ENCODE data around the gene DVL2.

The DVL2 gene

GRCh38 chr17:7228920-7229319 lies 5.4 kb downstream of the DVL2 start:
- Histone ChIP-seq H3K9ac (no peak overlapping the region), H3K36me3 (ENCODE audit: insufficient read depth) (no peaks in the 10 kb centered on the region), H3K27me3 (ENCODE audit: insufficient read depth, low read depth) (no peaks in the 10 kb centered on the region), H3K79me2 (ENCODE audit: insufficient read depth, low read depth) (no peaks in the 10 kb centered on the region), H4K20me1 (ENCODE audit: insufficient read depth) (no peaks in the 10 kb centered on the region), H3K4me1 (ENCODE audit: low read depth, poor library complexity, severe bottlenecking) (no peaks in the 10 kb centered on the region), H3K4me3 (IDR thresholded peaks at IDR 0.05; ENCODE audit: insufficient read depth, low read depth, low read length) (no peak overlapping the region), H2AFZ (ENCODE audit: low read depth) (no peak overlapping the region), H3K27ac (no peak overlapping the region), H3K4me2 (no peak overlapping the region)
- TF ChIP-seq CTCF (conservative IDR thresholded peaks at IDR 0.05; ENCODE audit: low read depth, low read length): no peak

GRCh38 chr17:7226721-7227710 lies 7.3 kb downstream of the DVL2 start:
- no peak overlapping the region for H3K4me2 ChIP-seq
- no peaks in the 10 kb centered on the region for H3K79me2 ChIP-seq (ENCODE audit: insufficient read depth, low read depth)
- H3K4me3 ChIP-seq (IDR thresholded peaks at IDR 0.05; ENCODE audit: insufficient read depth, low read depth, low read length): no peak overlapping the region
- no peaks in the 10 kb centered on the region for H3K4me1 ChIP-seq (ENCODE audit: low read depth, poor library complexity, severe bottlenecking)
- TF ChIP-seq CTCF (conservative IDR thresholded peaks at IDR 0.05; ENCODE audit: low read depth, low read length): no peak
- H3K27me3 ChIP-seq (ENCODE audit: insufficient read depth, low read depth): no peaks in the 10 kb centered on the region
- no peaks in the 10 kb centered on the region for H4K20me1 ChIP-seq (ENCODE audit: insufficient read depth)
- H3K9ac ChIP-seq: no peak overlapping the region
- no peak overlapping the region for H2AFZ ChIP-seq (ENCODE audit: low read depth)
- no peaks in the 10 kb centered on the region for H3K36me3 ChIP-seq (ENCODE audit: insufficient read depth)
- H3K27ac ChIP-seq: no peak overlapping the region

GRCh38 chr17:7225711-7226331 lies 8.5 kb downstream of the DVL2 start:
- H4K20me1 ChIP-seq (ENCODE audit: insufficient read depth): no peaks in the 10 kb centered on the region
- H3K27me3 ChIP-seq (ENCODE audit: insufficient read depth, low read depth): no peaks in the 10 kb centered on the region
- no peak for TF ChIP-seq CTCF (conservative IDR thresholded peaks at IDR 0.05; ENCODE audit: low read depth, low read length)
- no peak overlapping the region for H2AFZ ChIP-seq (ENCODE audit: low read depth)
- no peaks in the 10 kb centered on the region for H3K79me2 ChIP-seq (ENCODE audit: insufficient read depth, low read depth)
- H3K36me3 ChIP-seq (ENCODE audit: insufficient read depth): no peaks in the 10 kb centered on the region
- H3K4me3 ChIP-seq (IDR thresholded peaks at IDR 0.05; ENCODE audit: insufficient read depth, low read depth, low read length): no peak overlapping the region
- no peak overlapping the region for H3K9ac ChIP-seq
- no peak overlapping the region for H3K4me2 ChIP-seq
- H3K27ac ChIP-seq: no peak overlapping the region
- no peaks in the 10 kb centered on the region for H3K4me1 ChIP-seq (ENCODE audit: low read depth, poor library complexity, severe bottlenecking)

GRCh38 chr17:7224661-7225111 lies 9.6 kb downstream of the DVL2 start:
- Histone ChIP-seq H4K20me1 (ENCODE audit: insufficient read depth) (no peaks in the 10 kb centered on the region), H2AFZ (ENCODE audit: low read depth) (no peak overlapping the region), H3K27me3 (ENCODE audit: insufficient read depth, low read depth) (no peaks in the 10 kb centered on the region), H3K9ac (no peak overlapping the region), H3K27ac (no peak overlapping the region), H3K4me1 (ENCODE audit: low read depth, poor library complexity, severe bottlenecking) (no peaks in the 10 kb centered on the region), H3K4me3 (IDR thresholded peaks at IDR 0.05; ENCODE audit: insufficient read depth, low read depth, low read length) (no peak overlapping the region), H3K36me3 (ENCODE audit: insufficient read depth) (no peaks in the 10 kb centered on the region), H3K4me2 (no peak overlapping the region), H3K79me2 (ENCODE audit: insufficient read depth, low read depth) (no peaks in the 10 kb centered on the region)
- no peak for TF ChIP-seq CTCF (conservative IDR thresholded peaks at IDR 0.05; ENCODE audit: low read depth, low read length)

All from KMS-11 (cell line).